AG04450 (cell line): ENCODE data around the gene ZNF516. TPM values are rescaled to one million over a fixed set of nuclear protein-coding genes. Genes with fewer than 3 reads are reported as not detected.

ENCODE experiments used
- CTCF ChIA-PET: fragments of 300-600, 350-600 bp; formaldehyde crosslinking; extraction: SDS; loops from one replicate; lab custom pipeline; 2022; ENCODE audit warnings: antibody characterized with exemption, inconsistent platforms; lab: Charles Lee
- POLR2A ChIA-PET: fragments of 350-600 bp; formaldehyde crosslinking; extraction: SDS; loops from one replicate; lab custom pipeline; 2021; ENCODE audit warnings: antibody characterized with exemption, inconsistent platforms; lab: Yijun Ruan, JAX
- DNase-seq: peaks from one replicate; pipeline ENCODE4 v3.0.0-alpha.2; 2011; ENCODE audit warnings: low read depth, low spot score
- H3K27ac ChIP-seq: one replicate; pipeline ENCODE4 v1.5.1; 2012; ENCODE audit warnings: low read depth, low read length, control low read depth
- H3K27me3 ChIP-seq: one replicate; pipeline ENCODE4 v1.6.0; 2012; ENCODE audit warnings: low read length; ENCODE audit not compliant: control insufficient read depth, insufficient read depth
- H3K4me3 ChIP-seq: 2 replicates; pipeline ENCODE4 v1.5.1; 2011; ENCODE audit warnings: mild to moderate bottlenecking, low read depth, low read length, control low read depth
- H3K9me3 ChIP-seq: 2 replicates; pipeline ENCODE4 v1.5.1; 2012; ENCODE audit warnings: low read length; ENCODE audit not compliant: control insufficient read depth, insufficient read depth
- polyA plus RNA-seq: library from polyadenylated mRNA; depleted of rRNA; stranded (reverse); fragments of >200 nt; gene quantifications from 2 replicates; pipeline ENCODE4 v1.2.3, GENCODE V29; 2011
- TF ChIP-seq, protein P1 (sequence below): IDR thresholded peaks from 2 replicates; pipeline ENCODE4 v1.5.1; 2011; ENCODE audit warnings: low read depth, low read length, control low read depth, inconsistent platforms

The ZNF516 gene
- polyA plus RNA-seq, 1 experiment: 15.5 TPM

DNA sequence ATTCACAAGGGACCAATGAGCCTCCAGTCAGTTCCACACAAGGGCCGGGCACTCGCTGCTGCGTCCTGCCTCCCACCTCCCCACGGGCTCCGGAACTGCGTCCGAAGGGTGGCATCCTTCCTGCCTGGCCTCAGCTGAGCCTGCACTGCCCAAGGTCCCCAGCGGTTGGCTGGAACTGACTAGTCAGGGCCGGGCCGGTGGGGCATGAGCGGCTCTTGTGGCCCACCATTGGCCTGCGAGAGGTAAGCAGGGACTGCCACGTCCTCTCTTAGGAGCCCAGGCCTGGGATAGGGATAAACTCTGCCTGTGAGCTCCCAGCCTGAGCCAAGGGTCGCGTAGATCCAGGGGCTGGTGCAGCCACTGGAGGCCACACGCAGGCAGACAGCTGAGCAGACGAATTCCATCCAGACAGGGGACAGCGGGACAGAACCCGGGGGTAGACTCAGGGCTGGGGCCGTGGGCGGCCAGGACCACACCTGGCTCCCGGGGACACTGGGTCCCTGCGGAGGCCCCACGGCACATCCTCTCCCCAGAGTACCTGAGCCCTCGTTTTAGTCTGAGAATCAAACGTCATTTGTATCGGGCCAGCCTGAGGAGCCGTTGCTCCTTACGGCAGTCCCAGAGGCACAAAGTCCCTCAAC lies 148.4 kb downstream of the ZNF516 start:
- ChIA-PET CTCF (no interaction called here), POLR2A (no interaction called here)
- Histone ChIP-seq H3K27ac (no peak overlapping the region), H3K9me3 (no peaks in the 10 kb centered on the region; the same call in 1 of the 2 replicates), H3K4me3 (no peak overlapping the region), H3K27me3 (no peaks in the 10 kb centered on the region)
- TF ChIP-seq, protein P1, sequence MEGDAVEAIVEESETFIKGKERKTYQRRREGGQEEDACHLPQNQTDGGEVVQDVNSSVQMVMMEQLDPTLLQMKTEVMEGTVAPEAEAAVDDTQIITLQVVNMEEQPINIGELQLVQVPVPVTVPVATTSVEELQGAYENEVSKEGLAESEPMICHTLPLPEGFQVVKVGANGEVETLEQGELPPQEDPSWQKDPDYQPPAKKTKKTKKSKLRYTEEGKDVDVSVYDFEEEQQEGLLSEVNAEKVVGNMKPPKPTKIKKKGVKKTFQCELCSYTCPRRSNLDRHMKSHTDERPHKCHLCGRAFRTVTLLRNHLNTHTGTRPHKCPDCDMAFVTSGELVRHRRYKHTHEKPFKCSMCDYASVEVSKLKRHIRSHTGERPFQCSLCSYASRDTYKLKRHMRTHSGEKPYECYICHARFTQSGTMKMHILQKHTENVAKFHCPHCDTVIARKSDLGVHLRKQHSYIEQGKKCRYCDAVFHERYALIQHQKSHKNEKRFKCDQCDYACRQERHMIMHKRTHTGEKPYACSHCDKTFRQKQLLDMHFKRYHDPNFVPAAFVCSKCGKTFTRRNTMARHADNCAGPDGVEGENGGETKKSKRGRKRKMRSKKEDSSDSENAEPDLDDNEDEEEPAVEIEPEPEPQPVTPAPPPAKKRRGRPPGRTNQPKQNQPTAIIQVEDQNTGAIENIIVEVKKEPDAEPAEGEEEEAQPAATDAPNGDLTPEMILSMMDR: no peak
- no peak for DNase-seq

DNA sequence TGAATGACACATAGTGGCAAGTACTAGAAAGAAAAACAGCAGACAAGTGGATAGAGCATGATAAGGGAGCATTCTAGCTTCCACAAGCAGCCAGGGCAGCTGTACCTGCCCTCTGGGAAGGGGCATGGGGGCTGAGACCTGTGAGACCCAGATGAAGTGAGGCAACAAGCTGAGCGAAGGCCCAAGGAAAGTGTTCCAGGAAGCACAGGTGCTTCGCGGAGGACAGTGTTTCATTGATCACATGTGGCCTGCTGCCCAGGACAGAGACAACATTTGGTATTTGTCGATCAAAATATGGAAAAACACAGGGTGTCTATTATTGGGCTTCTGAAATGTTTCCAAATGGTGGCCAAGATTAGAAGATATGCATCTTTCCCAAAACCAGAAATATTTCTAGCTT lies 149.1 kb downstream of the ZNF516 start:
- H3K27ac ChIP-seq: no peak overlapping the region
- no peak overlapping the region for H3K4me3 ChIP-seq
- TF ChIP-seq, protein P1: no peak
- POLR2A ChIA-PET: no interaction called here
- DNase-seq: no peak
- no peaks in the 10 kb centered on the region; the same call in 1 of the 2 replicates for H3K9me3 ChIP-seq
- no peaks in the 10 kb centered on the region for H3K27me3 ChIP-seq
- CTCF ChIA-PET: interaction anchor here (0.5 kb wide), 1 partner anchor 22 kb away, joined by 3 read pairs; no protein-coding TSS in a partner anchor

DNA sequence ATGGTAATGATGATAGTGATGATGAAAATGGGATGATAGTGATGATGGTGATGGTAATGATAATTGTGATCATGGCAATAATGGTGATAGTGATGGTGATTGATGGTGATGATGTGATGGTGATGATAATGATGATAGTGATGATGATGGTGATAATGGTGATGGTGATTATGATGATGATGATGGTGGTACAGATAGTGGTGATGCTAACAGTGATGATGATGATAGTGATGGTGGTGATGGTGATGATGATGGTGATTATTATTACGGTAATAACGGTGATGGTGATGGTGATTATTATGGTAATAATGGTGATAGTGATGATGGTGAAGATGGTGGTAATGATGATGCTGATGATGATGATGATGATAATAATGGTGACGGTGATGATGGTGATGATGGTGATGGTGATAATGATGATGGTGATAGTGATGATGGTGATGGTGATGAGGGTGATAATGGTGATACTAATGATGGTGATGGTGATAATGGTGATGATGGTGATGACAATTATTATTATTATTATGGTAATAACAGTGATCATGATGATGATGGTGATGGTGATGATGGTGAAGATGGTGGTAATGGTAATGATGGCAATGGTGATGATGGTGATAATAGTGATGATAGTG lies 151.0 kb downstream of the ZNF516 start:
- Histone ChIP-seq H3K27me3 (no peaks in the 10 kb centered on the region), H3K4me3 (no peak overlapping the region), H3K27ac (no peak overlapping the region), H3K9me3 (no peaks in the 10 kb centered on the region; the same call in 1 of the 2 replicates)
- CTCF ChIA-PET: interaction anchor here (1.4 kb wide), 1 partner anchor 1792 kb away, joined by 3 read pairs; no protein-coding TSS in a partner anchor
- no peak for DNase-seq
- POLR2A ChIA-PET: no interaction called here
- TF ChIP-seq, protein P1: no peak

DNA sequence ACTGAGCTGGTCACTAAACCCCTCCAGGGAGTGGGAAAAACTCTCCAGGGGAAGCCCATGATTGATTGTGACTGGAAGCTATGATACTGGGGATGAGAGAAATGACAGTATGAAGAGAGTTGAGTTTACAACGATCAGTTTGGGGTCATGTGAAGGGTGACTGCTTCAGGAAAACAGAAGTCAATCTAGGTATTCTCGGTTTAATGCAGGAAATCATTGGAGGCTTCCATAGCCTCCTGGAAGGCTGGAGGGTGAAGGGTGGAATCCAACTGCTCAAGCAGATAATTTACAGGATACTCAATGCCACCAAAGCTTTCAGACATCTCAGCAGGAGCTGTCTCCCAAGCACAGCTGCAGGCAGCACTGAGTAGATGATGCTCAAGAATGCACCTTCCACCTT lies 154.6 kb downstream of the ZNF516 start:
- H3K9me3 ChIP-seq: no peaks in the 10 kb centered on the region
- ChIA-PET POLR2A (no interaction called here), CTCF (no interaction called here)
- no peak overlapping the region for H3K4me3 ChIP-seq
- TF ChIP-seq, protein P1: no peak
- no peak for DNase-seq
- H3K27me3 ChIP-seq: no peaks in the 10 kb centered on the region
- no peak overlapping the region for H3K27ac ChIP-seq

DNA sequence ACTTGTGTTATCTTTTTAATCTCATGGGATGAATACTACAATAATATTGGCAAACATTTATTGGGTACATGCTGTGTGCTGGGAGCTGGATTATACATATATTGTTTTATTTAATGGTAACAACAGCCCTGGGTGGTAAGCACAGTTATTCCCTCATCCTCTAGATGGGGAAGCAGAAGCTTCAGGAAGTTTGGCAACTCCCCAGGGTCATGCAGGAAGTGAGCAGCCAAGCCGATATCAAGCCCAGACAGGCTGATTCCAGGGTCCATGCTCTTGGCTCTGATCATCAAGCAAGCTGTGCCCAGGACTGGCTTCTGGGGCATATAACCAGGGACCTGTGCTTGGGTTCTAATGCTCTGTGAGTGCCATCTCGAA lies 155.8 kb downstream of the ZNF516 start:
- no peak overlapping the region for H3K27ac ChIP-seq

More for the DNA sequence above, 155.8 kb downstream of the ZNF516 start:
- Histone ChIP-seq H3K9me3 (no peaks in the 10 kb centered on the region), H3K4me3 (no peak overlapping the region), H3K27me3 (no peaks in the 10 kb centered on the region)
- TF ChIP-seq, protein P1: no peak
- POLR2A ChIA-PET: no interaction called here
- DNase-seq: no peak
- CTCF ChIA-PET: interaction anchor here (1.0 kb wide), 1 partner anchor 83 kb away, joined by 6 read pairs; no protein-coding TSS in a partner anchor
